ENCODE results near the gene CEP104. TPM values are rescaled to one million over a fixed set of nuclear protein-coding genes. Genes with fewer than 3 reads are reported as not detected.

CEP104 gene
- total RNA-seq, 1 experiment from 2014 or later: 25.4 TPM

GRCh38 chr1:3799976-3800685, 56.9 kb downstream of the CEP104 start:
- DNase-seq (ENCODE audit: low read depth): peak; percentile 21

DNA sequence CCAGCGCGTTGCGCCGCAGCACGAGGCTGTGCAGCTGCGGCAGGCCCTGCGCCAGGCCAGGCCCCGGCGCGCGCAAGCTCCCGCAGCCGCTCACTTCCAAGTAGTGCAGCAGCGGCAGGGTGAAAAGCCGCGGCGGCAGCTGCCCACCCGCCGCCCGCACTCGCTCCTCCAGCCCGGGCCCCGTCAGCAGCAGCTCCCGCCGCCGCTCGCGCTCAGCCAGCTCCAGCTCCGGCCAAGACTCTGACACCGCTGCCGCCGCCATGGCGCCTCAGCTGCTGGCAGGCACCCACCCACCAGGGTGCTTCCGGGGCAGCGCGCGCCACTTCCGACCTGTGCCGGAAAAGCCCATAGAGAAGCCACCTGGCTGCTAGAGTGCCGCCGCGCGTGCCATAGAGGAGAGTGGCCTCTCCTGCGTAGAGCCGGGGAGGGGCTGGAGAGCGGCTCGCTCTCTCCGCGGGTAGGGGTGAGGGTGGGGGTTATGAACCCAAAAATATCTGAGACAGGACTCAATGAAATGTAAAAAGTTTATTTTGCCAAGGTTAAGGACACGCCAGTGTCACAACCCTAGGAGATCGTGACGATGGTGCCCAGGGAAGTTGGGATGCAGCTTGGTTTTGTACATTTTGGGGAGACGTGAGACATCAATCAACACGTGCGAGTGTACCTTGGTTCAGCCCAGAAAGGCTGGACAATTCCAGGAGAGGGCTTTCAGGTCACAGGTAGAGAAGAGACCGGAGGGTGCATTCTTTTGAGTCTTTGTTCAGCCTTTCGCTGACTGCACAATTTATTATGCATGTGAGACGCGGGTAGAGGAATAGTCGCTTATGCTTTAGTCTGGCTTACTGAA, 60.6 kb downstream of the CEP104 start, which contains the start of gene LRRC47:
Gene LRRC47 (minus strand): TSS at position 284 of the 847 bp plus-strand sequence. CDS start 22 bp downstream, at position 262.
- DNase-seq (ENCODE audit: low read depth): peak; percentile 88

GRCh38 chr1:3795453-3796214, 61.4 kb downstream of the CEP104 start:
- no peak for DNase-seq (ENCODE audit: low read depth)

DNA sequence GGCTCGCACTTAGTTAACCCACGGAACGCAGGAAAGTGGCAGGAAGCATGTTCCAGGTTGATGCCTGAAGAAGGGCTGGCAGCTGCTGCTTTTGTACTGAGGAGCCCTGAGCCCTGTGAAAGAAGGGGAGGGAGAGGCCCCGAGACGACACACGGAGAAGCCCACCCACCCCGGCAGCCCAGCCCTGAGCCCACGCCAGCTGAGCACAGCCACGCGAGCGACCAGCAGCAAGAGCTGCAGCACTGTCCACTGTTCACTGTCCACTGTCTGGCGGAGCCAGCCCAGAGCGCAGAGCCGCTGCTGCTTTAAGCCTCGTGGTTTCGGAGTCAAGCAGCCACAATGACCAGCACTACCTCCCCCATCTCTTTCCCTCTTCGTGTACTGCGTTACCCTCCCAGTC, 66.1 kb downstream of the CEP104 start:
- DNase-seq (ENCODE audit: low read depth): no peak

GRCh38 chr1:3790500-3790923, 66.5 kb downstream of the CEP104 start:
- DNase-seq (ENCODE audit: low read depth): no peak

- no peak for DNase-seq (ENCODE audit: low read depth)
Observed at GRCh38 chr1:3789421-3790300, 67.3 kb downstream of the CEP104 start.

DNA sequence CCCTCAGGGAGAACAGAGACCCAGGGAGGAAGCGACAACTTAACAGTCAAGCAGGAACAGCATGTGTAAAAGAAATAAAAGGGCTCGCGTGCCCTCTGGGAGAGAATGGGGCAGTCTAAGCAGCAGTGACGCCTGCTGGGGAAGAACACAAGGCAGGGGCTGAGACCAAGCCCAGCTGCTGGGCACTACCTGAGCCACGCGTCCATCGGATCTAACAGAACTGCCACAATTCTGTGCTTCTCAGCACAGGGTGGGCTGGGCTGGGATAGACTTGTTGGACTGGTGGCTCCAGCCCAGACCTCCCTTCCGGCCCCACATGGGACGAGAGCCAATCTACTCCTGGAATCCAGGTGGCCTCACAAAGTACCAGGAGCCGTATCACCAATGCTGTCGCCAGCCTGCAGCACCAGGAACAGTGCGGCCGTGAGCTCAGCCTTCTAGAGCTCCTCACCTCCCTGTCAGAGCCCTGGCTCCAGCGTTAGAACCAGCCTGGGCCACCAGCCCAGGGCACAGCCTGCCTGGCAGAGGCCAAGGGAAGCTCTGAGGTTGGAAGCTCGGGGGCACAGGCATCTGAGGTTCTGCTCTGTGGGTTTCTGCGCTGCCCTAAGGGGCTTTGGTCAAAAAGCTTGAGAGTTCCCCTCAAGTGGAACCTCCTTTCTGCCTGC, 68.1 kb downstream of the CEP104 start:
- no peak for DNase-seq (ENCODE audit: low read depth)

- no peak for DNase-seq (ENCODE audit: low read depth)
Observed at GRCh38 chr1:3787745-3788605, 69.0 kb downstream of the CEP104 start.

DNA sequence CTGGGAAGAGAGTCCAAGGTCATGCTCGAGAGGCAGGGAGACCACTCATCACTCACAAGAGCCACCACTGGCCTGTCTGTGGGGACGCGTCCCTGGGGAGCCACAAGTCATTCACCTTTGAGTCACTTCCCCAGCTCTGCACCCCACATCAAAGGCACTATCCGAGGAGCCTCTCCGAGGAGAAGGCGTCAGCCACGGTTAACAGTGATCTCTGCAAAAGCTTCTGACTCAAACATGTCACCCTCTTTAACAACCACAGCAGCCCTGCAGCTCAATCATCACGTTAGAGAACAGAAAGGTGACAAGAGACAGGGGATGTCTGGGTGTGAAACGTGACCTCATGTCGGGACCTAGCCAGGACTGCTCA, 69.7 kb downstream of the CEP104 start:
- no peak for DNase-seq (ENCODE audit: low read depth)

DNA sequence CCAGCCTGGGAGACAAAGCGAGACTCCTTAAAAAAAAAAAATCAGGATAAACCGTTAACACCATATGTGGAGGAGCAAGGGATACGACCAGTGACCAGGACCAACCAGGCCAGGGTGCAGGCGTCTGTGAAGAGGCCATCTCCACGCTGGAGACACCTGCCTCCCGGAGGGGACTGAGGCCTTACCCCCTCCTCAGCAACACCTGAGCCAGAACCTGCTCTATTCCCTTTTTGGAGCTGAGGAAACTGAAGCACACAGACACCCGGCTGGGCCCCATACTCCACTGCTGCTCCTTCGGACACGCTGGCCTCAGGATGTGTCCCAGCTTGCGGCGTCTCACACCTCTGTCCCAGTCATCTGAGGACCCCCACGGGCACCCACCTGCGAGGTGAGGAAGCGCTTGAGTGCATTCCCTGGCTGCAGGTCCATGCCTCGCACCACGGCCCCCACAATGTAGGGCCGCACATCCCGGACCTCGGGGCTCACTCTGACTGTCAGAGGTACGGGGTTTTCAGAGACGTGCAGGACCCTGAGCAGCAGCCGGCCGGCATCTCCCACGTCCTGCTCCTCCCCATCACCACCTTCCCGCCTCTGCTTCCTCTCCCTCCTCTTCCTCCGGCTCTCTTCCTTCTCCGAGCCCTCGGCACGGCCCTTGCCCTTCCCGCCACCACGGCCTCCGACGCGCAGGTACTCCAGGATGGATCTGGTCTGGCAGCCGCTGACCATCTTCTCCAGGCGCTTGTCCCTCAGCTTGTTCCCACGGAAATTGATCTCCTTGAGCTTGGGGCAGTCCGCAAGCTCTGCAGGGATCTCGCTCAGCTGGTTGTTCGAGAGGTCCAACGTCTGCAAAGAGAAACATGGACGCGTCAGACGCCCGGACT, 70.3 kb downstream of the CEP104 start:
- no peak for DNase-seq (ENCODE audit: low read depth)

DNA sequence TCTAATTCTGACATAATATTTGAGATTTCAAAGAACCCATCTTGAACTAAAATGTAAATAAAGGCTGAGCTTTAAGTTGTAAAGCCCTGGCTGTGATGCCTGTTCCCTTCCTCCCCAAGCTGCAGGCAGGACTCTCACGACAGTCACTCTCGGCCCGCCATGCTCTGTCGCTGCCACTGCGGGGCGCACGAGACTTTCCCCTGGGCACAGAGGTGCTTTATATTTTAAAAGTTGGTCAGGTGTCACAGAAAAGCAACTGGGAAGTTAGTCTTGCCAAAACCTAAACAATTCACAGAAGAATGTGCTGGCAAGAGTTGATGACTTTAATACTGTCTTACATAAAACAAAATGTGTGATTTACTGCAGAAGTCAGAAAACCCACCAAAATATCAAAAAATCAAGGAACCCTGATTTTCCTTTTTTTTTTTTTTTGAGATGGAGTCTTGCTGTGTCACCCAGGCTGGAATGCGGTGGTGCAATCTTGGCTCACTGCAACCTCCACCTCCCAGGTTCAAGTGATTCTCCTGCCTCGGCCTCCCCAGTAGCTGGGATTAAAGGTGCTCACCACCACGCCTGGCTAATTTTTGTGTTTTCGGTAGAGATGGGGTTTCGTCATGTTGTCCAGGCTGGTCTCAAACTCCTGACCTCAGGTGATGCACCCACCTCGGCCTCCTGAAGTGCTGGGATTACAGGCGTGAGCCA, 71.4 kb downstream of the CEP104 start:
- no peak for DNase-seq (ENCODE audit: low read depth)

DNA sequence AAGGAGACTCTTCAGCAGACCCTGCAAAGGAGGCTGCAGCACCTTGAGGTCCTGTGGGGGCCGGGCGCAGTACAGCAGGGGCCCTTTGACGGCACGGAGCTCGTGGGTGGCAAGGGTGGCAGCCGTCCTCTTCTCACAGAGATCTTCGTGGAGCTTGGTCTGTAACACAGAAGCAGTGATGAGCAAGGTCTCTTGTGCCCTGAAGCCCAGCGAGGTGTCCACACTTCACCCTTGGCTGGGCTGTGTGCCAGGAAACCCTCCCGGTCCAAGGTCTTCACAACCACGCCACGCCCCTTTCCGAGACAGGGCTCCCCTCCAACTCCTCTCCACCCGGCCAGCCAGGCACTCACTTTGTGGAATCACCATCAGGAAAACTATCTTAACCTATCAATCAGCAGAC, 72.0 kb downstream of the CEP104 start:
- no peak for DNase-seq (ENCODE audit: low read depth)

- DNase-seq (ENCODE audit: low read depth): no peak
Observed at GRCh38 chr1:3783651-3784474, 73.1 kb downstream of the CEP104 start.

GRCh38 chr1:3780901-3781300, 76.1 kb downstream of the CEP104 start:
- no peak for DNase-seq (ENCODE audit: low read depth)

GRCh38 chr1:3779912-3780416, 77.0 kb downstream of the CEP104 start:
- no peak for DNase-seq (ENCODE audit: low read depth)

DNA sequence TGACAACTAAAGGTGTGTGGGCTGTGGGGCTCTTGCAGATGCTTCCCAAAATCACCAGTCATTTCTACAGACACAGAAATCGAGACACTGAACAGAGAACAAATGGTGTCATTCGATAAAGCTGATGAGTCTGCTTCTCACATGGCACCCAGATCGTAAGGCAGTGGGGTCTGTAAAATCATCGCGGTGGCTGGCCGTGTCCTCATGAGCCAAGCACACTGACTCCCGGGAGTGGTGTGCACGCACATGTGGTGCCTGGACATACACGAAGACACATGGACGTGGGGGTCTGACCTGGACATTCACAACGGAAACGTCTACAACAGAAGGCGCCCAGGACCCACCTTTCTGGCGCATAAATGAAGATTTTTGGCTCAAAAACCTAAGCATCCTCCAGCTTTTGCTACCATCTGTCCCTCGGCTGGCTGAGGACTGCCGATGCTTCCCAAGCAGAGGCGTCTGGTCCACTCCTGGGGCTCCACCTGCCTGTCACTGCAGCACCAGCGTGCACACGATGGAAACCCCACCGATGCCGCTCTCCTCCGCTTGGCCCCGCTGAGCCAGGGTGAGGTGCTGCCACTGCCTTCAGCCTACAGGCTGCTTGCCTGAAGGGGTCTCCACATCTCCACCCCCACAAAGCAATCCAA, 77.6 kb downstream of the CEP104 start:
- DNase-seq (ENCODE audit: low read depth): no peak
